ENCODE results near the gene AGL. TPM values are rescaled to one million over a fixed set of nuclear protein-coding genes. Genes with fewer than 3 reads are reported as not detected.

The AGL gene
- total and polyA plus RNA-seq, 2 of the 4 experiments (the other 2 are of a cell fraction): 2.4 to 7.0 TPM

DNA sequence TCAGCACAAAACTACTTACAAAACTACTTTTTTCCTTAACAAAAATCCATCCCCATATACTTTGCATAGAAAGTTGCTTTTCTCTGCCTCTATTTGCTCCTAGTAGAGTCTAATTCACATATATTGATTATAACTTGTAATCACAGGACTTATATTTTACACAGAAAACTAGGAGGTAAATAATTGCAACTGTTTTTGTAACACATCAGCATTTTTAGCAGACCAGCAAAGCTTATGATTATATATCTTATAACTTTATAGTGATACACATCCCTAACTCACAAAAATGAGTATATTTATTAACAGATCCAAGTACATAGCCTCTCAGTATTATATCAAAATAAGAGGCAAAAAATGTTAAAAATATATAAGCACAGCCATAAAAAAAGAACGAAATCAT is 102.4 kb downstream of the AGL start:
- WGBS, 2 experiments (ENCODE audit: extremely low coverage in 2 of 2, insufficient read length in 1 of 2): no CpG with 5 or more reads among the region's 1 CpG

More for the DNA sequence above, 102.4 kb downstream of the AGL start:
- no peak overlapping the region for H3K4me2 ChIP-seq (ENCODE audit: low read depth, low read length)
- no peak overlapping the region for H2BK120ac ChIP-seq (ENCODE audit: low read depth, low read length)
- H2BK5ac ChIP-seq (ENCODE audit: low read depth, low read length, poor library complexity, severe bottlenecking): no peak overlapping the region
- H3K14ac ChIP-seq (replicated peaks; ENCODE audit: low read depth, low read length): no peak overlapping the region
- H2BK15ac ChIP-seq (ENCODE audit: low read depth, low read length): no peak overlapping the region
- in situ Hi-C loops (cut with MboI; ENCODE audit: low sequenced_read_pairs): no loop called here
- no peaks in the 10 kb centered on the region for H4K20me1 ChIP-seq (ENCODE audit: insufficient read depth, low read length)
- H2AK9ac ChIP-seq (replicated peaks; ENCODE audit: low read depth, low read length, poor library complexity): no peak overlapping the region
- H3K56ac ChIP-seq (ENCODE audit: extremely low read depth, insufficient read depth, low read length): no peak overlapping the region
- no peak overlapping the region for H3K4ac ChIP-seq (ENCODE audit: low read depth, low read length)
- no peaks in the 10 kb centered on the region for H3K9me3 ChIP-seq (ENCODE audit: control insufficient read depth, insufficient read depth, low read length)
- no peak overlapping the region for H2AK5ac ChIP-seq (ENCODE audit: low read depth, low read length)
- H3K79me1 ChIP-seq (ENCODE audit: low read depth in 1 of 2, low read length in 2 of 2): no peaks in the 10 kb centered on the region
- no peaks in the 10 kb centered on the region for H3K27me3 ChIP-seq (ENCODE audit: control insufficient read depth, insufficient read depth, low read length)
- ATAC-seq (ENCODE audit: low read depth): no peak
- no peak overlapping the region for H4K5ac ChIP-seq (ENCODE audit: low read depth, low read length)
- dilution Hi-C loops (cut with HindIII; ENCODE audit: low sequenced_read_pairs, unreplicated experiment): no loop called here
- H4K91ac ChIP-seq (ENCODE audit: insufficient read depth, low read depth, low read length): no peak overlapping the region
- H2AFZ ChIP-seq (replicated peaks; ENCODE audit: low read length, poor library complexity): no peak overlapping the region
- H3K4me3 ChIP-seq (ENCODE audit: insufficient read depth, low read depth, low read length): no peak overlapping the region
- H3K36me3 ChIP-seq (ENCODE audit: control insufficient read depth, insufficient read depth, low read length): no peaks in the 10 kb centered on the region
- no peaks in the 10 kb centered on the region; the same call in 1 of the 2 replicates for H3K4me1 ChIP-seq (ENCODE audit: control insufficient read depth, insufficient read depth, low read length)
- no peak overlapping the region for H2BK20ac ChIP-seq (ENCODE audit: low read depth, low read length)
- no peak overlapping the region for H3K23ac ChIP-seq (ENCODE audit: low read depth, low read length)
- ChIA-PET CTCF (no interaction called here), POLR2A (ENCODE audit: unreplicated experiment) (no interaction called here)
- no TSS peak for BruUV-seq (replicated peaks)
- TF ChIP-seq RCOR1 (IDR thresholded peaks at IDR 0.05; ENCODE audit: insufficient replicate concordance, low read length): no peak
- 0 out of 2 replicates have a peak, but pooled peaks have one; percentile 5 for TF ChIP-seq MAFK (IDR thresholded peaks at IDR 0.05; ENCODE audit: low read depth, low read length)
- TF ChIP-seq MXI1 (IDR thresholded peaks at IDR 0.05; ENCODE audit: borderline replicate concordance, low read depth, low read length): no peak
- TF ChIP-seq FOS (IDR thresholded peaks at IDR 0.05; ENCODE audit: low read depth, low read length): no peak
- H3K9ac ChIP-seq (ENCODE audit: low read depth, low read length): no peak overlapping the region
- H3K27ac ChIP-seq (ENCODE audit: insufficient read depth, low read length): no peak overlapping the region
- H4K8ac ChIP-seq (ENCODE audit: low read depth in 2 of 2, low read length in 2 of 2): no peak overlapping the region
- intact Hi-C loops (cut with micrococcal nuclease): no loop called here
- DNase-seq: no peak
- no peaks in the 10 kb centered on the region for H3K9me1 ChIP-seq (ENCODE audit: insufficient read depth, low read length)
- H3K18ac ChIP-seq (ENCODE audit: low read depth, low read length): no peak overlapping the region

Data from IMR-90 (cell line).